ENCODE measurements around the gene MAML3.

MAML3 gene

DNA sequence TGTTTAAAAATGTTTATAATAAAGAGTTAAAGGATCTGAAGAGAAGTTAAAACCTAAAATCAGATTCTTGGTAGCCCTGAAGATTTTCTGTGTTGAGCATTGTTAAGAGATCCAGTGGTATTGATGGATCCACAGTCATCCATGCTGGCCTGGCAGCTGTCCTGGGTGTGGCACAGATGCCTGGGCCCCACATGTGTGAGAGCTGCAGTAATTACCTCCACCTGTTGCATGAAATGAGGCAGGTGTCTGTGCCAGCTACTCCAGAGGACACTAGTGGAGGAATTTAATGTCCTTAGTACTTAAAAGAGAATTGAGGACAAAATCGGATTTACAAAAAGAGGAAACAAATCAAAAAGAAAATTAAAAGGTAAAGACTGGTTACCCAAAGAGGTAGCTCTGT lies 444.3 kb downstream of the MAML3 start:
- no peak for DNase-seq

DNA sequence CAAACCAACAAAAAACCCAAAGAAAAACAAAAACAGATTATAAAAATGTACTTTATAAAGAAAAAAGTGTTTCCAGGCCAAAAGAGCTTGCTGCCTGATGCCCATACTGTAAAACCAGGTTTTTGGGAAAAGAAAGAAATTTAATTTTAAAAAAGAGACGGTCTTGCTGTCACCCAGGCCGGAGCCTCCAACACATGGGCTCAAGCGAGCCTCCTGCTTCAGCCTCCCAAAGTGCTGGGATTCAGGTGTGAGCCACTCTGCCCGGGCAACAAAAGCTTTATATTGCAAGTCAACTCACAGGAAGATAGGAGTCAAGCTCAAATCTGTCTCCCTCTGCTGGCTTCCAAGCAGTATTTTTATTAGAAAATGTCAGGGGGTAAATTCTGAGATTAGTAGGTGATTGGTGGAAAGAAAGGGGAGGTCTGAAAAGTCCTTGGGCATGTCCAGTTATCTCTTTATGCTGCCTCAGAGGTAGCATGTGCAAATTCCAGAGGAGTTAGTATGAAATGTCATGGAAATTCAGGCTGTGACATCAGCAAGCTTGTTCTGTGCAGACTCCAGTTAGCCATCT lies 449.0 kb downstream of the MAML3 start:
- peak; percentile 57 for DNase-seq

DNA sequence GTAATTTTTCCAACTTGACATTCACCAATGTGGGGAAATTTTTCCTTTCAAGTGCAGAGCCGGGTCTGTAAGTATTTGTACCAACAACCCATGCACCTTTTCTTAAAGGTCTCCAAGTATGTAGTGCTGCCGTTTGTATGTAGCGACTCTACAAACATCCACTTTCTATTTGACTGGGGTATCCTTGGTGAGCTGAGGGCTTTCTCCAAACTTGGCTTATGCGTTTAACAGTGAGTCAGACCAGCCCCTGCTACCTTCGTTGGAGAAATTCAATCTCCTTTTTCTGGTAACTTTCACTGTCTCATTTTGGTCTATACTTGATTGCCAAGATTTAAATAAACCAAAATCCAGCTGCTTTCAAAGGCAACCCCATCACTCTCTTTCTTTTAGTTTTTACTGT lies 453.4 kb downstream of the MAML3 start:
- no peak for DNase-seq

- DNase-seq = peak; percentile 29
These were observed 455.6 kb downstream of the MAML3 start for GRCh38 chr4:139698167-139698925.

- DNase-seq = no peak
These were observed 457.5 kb downstream of the MAML3 start for GRCh38 chr4:139696491-139696890.

DNA sequence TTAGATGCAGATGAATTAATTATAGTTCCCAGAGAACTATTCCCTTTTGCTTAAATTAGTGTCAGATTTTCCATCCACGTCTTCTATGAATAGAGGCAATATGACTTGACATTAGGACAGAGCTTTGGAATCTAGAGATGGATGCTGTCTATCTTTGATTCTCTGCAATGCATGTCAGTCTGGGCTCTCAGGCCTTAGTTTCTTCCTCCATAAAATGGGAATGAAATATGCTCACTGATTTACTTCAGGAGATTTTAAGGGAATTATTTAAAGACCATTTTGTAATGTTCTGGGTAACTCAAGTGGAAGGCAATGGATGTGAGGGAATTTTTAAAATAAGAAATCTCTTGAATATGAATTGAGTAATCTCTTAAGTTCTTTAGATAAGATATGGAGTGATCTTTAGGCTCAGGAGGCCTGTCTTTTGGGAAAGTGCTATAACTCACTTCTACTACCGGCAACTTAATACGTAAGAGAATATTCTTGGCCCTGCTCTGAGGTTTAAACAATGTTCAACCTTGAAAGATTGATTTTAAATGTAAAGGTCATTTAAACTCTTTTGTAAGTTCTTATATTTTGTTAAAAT lies 459.4 kb downstream of the MAML3 start:
- no peak for DNase-seq

DNA sequence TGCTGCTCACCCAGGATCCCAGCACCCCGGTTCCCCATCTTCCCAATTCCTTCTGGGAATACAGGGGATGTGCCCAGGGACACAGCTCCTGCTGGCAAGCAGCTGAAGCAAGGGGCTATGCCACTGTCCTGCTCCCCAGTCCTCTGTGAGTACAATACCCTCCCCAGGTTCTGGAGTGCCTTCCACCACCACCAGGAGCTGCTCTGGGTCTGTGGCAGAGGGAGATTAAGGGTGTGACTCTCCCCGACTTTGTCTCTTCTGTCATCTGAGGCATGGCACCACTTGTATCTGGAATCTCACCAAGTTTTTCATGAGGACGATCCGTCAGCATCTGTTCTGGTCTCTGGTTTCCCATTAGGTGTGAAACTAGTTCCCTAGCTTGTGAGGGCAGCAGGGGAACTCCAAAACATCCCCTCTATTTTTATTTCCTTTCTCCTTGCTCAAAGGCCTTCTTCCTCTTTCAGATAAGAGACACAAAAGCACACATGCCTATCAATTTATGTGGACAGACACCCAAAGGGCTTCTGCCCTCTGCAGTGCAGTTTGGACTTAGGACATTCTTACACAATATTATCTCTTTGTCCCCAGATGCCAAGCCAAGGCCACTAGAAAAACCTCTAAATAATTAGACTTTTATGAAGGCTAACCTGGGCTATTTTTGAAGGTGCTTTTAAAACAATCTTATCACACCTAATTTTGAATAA lies 461.5 kb downstream of the MAML3 start:
- DNase-seq = peak; percentile 92

- DNase-seq = no peak
These were observed 463.6 kb downstream of the MAML3 start for GRCh38 chr4:139690419-139690818.

GRCh38 chr4:139689093-139689722 lies 464.8 kb downstream of the MAML3 start:
- no peak for DNase-seq

DNA sequence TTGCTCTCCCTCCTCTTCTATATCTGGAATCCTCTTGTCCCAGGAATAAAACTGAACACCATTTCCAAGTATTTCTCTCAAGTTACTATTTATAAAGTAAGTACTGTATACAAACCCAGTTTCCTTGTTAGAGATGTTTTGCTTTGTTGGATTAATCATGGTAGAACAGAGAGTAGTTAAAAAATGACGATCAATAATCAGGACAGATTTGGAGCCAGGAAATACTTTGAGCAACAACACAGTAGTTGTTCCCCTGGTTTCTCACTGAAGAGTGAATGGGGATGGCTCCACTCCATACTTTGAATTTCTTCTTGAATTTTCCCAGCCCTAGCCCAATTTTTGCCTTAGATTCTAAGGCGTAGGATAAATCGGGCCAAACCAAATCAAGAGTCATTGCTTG lies 467.0 kb downstream of the MAML3 start:
- DNase-seq = no peak

GRCh38 chr4:139686130-139686529 lies 467.9 kb downstream of the MAML3 start:
- peak; percentile 69 for DNase-seq

DNA sequence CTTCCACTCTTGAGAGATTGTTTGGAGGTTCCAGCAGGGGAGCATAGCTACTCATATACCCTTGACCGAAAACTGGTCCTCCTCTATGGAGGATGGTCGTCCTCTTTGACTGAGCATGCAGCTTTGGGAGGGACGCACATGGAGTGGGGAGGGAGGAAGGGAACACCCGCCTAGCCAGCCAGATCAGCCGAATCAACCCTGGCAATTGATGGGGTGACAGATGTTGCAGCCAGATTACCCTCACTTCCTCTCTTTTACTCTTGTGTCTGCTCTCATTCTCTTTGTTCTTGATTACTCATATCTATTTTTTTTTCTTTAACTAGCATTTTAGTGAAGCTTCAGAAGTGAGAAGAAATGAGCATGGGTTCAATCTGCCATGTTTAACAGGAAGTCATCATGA lies 468.8 kb downstream of the MAML3 start:
- peak; percentile 96 for DNase-seq

- DNase-seq = no peak
These were observed 469.6 kb downstream of the MAML3 start for GRCh38 chr4:139684351-139684750.

DNA sequence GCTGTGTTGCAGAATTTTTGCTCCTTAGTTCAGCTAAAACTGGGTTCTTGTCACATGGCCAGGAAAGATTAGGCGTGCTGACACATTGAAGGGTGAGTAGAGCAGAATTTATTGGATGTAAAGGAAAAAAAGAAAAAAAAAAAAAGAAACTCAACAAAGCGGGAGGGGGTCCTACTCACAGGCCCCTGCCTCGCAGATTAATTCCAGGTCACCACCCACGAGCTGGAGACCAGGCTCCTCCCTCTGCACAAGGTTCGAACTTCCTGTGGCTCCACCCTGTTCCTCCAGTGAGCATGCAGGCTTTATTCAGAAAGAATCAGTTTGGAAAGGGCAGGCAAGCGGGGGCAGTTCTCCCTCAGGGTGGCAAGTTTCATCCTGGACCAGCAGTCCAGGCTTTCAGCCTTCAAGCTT lies 471.2 kb downstream of the MAML3 start:
- peak; percentile 77 for DNase-seq

DNA sequence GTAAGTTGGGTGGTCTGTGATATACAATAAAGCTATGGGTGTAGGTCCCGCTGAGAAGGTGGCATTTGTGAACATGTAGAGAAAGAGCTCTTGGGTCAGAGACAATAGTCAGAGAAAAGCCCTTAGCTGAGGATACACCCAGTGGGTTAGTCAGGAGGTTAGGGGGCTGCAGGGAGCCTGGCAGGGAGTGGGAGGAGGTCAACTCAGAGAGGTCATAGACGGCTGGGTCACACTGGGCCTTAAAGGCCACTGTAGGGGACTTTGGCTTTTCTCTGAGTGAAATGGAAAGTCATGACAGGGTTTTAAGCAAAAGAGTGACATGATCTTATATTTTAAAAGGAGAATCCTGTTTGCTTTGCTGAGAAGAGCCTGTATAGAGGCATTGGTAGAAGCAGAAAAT lies 471.7 kb downstream of the MAML3 start:
- DNase-seq = no peak

GRCh38 chr4:139676913-139677585 lies 476.9 kb downstream of the MAML3 start:
- DNase-seq = no peak

- no peak for DNase-seq
These were observed 477.6 kb downstream of the MAML3 start for GRCh38 chr4:139676365-139676764.

GRCh38 chr4:139675651-139676050 lies 478.3 kb downstream of the MAML3 start:
- no peak for DNase-seq

- peak; percentile 87 for DNase-seq
These were observed 479.0 kb downstream of the MAML3 start for GRCh38 chr4:139674875-139675550.

- no peak for DNase-seq
These were observed 481.3 kb downstream of the MAML3 start for GRCh38 chr4:139672732-139673131.

DNA sequence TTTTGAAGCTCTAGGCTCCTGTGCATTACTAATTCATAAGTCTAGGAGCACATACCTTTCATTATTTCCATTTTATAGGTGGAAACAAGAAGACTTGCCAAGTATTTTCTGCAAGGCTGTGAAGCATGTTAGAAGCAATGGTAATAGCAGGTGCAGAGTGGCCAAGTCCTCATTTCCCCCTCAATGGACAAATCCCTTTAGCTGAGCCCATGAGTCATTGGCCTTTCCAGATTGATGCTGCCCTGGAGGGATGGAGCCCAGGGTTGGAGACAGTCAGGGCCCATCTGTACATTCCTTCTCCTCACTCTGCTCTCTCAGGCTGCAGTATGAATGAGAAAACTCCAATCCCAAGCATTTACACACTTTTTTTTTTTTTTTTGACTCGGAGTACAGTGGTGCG lies 481.8 kb downstream of the MAML3 start:
- no peak for DNase-seq

- DNase-seq = peak; percentile 69
These were observed 483.2 kb downstream of the MAML3 start for GRCh38 chr4:139670775-139671174.
